BLaER1 treated with 17β-estradiol and CSF1 and Interleukin-3, amounts not matched to agents 10 nM and 100 nM (cell line): ENCODE results near the gene WDR82.

ENCODE experiments used
- H3K27ac ChIP-seq, 11 experiments: shearing (Covaris generic); formaldehyde crosslinking; 2 replicates each; pipeline ENCODE4 v1.8.1; 2022
- H3K27me3 ChIP-seq, 11 experiments: shearing (Covaris generic); formaldehyde crosslinking; 2 replicates each; pipeline ENCODE4 v1.8.1; 2022
- H3K36me3 ChIP-seq, 11 experiments: shearing (Covaris generic); formaldehyde crosslinking; 2 replicates each; pipeline ENCODE4 v1.8.1; 2022
- H3K4me1 ChIP-seq, 10 experiments: shearing (Covaris generic); formaldehyde crosslinking; 2 replicates each; pipeline ENCODE4 v1.8.1; 2022
- H3K4me2 ChIP-seq, 11 experiments: shearing (Covaris generic); formaldehyde crosslinking; 2 replicates each; pipeline ENCODE4 v1.8.1; 2022
- H3K4me3 ChIP-seq, 10 experiments: shearing (Covaris generic); formaldehyde crosslinking; 2 replicates each; pipeline ENCODE4 v1.8.1; 2022
- H3K9ac ChIP-seq, 11 experiments: shearing (Covaris generic); formaldehyde crosslinking; 2 replicates each; pipeline ENCODE4 v1.8.1; 2022
- H3K9me3 ChIP-seq, 11 experiments: shearing (Covaris generic); formaldehyde crosslinking; replicated peaks in 1 of 11; 2 replicates each; pipeline ENCODE4 v1.8.1; 2022
- H4K20me1 ChIP-seq, 11 experiments: shearing (Covaris generic); formaldehyde crosslinking; 2 replicates each; pipeline ENCODE4 v1.8.1; 2022
- Cebpa-rat ChIP-seq, 11 experiments: shearing (Covaris generic); IDR thresholded peaks; 2 replicates each; pipeline ENCODE4 v1.8.1; 2022

WDR82 gene, protein sequence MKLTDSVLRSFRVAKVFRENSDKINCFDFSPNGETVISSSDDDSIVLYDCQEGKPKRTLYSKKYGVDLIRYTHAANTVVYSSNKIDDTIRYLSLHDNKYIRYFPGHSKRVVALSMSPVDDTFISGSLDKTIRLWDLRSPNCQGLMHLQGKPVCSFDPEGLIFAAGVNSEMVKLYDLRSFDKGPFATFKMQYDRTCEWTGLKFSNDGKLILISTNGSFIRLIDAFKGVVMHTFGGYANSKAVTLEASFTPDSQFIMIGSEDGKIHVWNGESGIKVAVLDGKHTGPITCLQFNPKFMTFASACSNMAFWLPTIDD

DNA sequence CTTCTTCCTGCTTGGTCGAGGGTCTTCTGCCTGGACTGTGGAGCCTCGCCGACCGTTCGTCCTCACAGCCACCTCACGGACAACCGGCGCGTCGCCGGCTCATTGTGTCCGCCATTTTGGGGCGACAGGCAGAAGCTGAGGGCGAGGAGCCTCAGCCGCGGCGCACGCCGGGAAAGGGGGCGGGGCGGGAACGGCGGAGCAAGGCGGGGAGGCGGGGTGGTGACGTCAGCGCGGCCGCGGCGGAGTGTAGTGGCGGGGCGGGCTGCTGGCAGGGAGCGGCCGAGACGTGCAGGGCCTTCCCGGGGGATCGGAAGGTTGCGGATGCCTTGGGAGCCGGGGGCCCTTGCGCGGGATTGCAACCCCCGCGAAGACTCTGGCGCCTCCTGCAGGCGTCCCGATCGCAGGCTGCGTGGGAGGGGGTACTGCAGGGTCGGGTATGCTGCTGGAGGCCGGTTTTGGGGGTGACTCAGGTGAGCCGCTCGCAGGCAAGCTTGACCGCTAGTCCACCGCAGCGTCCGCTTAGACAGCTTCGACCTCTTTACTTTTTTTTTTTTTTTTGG lies at the start of gene WDR82:
WDR82 (minus strand) TSS at position 140 of the 560 bp plus-strand sequence. CDS start 288 bp downstream, outside the sequence.
- Histone ChIP-seq H3K4me2 (peak within 1 kb of the TSS; percentile 84 to 99 (median 97)), H3K9ac (peak within 1 kb of the TSS; percentile 98 to 100 (median 99)), H4K20me1 (peaks cover 38 to 44% (median 42%) of the 10 kb centered on the region in 11 experiments), H3K9me3 (no peaks in the 10 kb centered on the region), H3K36me3 (peaks cover 19 to 32% (median 27%) of the 10 kb centered on the region in 11 experiments), H3K4me3 (peak within 1 kb of the TSS; percentile 72 to 94 (median 82)), H3K27me3 (no peaks in the 10 kb centered on the region), H3K27ac (peak within 1 kb of the TSS; percentile 95 to 100 (median 99)), H3K4me1 (peaks cover 51 to 66% (median 58%) of the 10 kb centered on the region in 10 experiments)
- TF ChIP-seq Cebpa-rat (IDR thresholded peaks at IDR 0.05): no peak

GRCh38 chr3:52327486-52328290 lies 49.2 kb upstream of the WDR82 start:
- no peak overlapping the region for H3K27ac ChIP-seq
- H3K9me3 ChIP-seq: no peaks in the 10 kb centered on the region
- H3K4me3 ChIP-seq: no peak overlapping the region
- no peaks in the 10 kb centered on the region for H3K27me3 ChIP-seq
- TF ChIP-seq Cebpa-rat (IDR thresholded peaks at IDR 0.05): no peak
- H4K20me1 ChIP-seq: peaks cover 0 to 15% (median 0%) of the 10 kb centered on the region in 11 experiments; a peak in 2 of 22 replicates
- no peak overlapping the region for H3K4me2 ChIP-seq
- H3K36me3 ChIP-seq: peaks cover 0 to 35% (median 13%) of the 10 kb centered on the region in 11 experiments; a peak in 13 of 22 replicates
- no peak overlapping the region for H3K9ac ChIP-seq
- H3K4me1 ChIP-seq: peaks cover 0 to 10% (median 0%) of the 10 kb centered on the region in 10 experiments; a peak in 2 of 20 replicates

GRCh38 chr3:52326976-52327375 lies 48.5 kb upstream of the WDR82 start:
- Histone ChIP-seq H3K9me3 (no peaks in the 10 kb centered on the region), H3K27me3 (no peaks in the 10 kb centered on the region), H3K4me2 (no peak overlapping the region), H3K36me3 (peaks cover 0 to 28% (median 8%) of the 10 kb centered on the region in 11 experiments; a peak in 12 of 22 replicates), H4K20me1 (peaks cover 0 to 19% (median 0%) of the 10 kb centered on the region in 11 experiments; a peak in 2 of 22 replicates), H3K9ac (no peak overlapping the region), H3K4me3 (no peak overlapping the region), H3K27ac (no peak overlapping the region), H3K4me1 (peaks cover 0 to 10% (median 0%) of the 10 kb centered on the region in 10 experiments; a peak in 2 of 20 replicates)
- TF ChIP-seq Cebpa-rat (IDR thresholded peaks at IDR 0.05): no peak

DNA sequence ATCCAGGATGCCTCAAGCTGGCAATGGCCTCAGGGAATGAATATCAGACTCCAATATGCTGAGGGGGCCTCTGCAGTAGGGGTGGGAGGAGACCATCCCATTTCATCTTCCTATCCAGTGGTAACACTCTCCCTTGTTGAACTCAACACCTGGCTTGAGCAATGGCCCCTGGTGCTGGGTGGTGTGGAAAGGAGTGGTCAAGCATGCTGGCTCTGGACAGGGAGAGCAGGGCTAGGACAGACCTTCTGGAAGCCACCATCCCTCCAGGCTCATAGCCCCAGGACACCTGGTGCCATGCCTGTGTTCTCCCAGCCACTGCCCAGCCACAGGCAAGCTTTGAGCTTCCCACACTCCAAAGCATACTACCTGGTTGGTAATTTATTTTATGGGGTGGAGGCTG lies 47.2 kb upstream of the WDR82 start:
- Histone ChIP-seq H3K4me2 (no peak overlapping the region), H3K36me3 (peaks cover 0 to 19% (median 0%) of the 10 kb centered on the region in 11 experiments; a peak in 7 of 22 replicates)
- no peak for TF ChIP-seq Cebpa-rat (IDR thresholded peaks at IDR 0.05)

DNA sequence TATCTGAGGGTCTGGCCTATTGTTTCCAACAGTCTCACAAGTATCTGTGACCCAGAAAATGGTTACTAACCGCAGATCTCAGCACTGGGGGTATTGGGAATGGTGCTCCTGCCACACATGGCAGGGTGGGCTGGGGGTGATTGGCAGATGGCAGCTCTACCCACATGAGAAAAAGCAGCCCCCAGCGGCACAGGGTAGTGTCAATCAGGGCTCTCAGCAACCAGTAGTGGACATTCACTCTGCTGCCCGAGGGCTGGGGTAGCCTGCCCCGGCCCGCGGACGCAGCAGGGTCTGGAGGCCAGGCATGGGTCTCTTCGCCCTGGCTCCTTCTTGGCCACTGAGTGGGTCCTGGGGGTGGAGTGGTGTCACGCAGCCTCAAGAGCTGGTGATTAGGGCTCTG lies 46.2 kb upstream of the WDR82 start:
- Histone ChIP-seq H3K27me3 (no peaks in the 10 kb centered on the region), H4K20me1 (peaks cover 0 to 33% (median 0%) of the 10 kb centered on the region in 11 experiments; a peak in 2 of 22 replicates), H3K4me1 (peaks cover 0 to 10% (median 0%) of the 10 kb centered on the region in 10 experiments; a peak in 3 of 20 replicates), H3K4me2 (no peak overlapping the region), H3K4me3 (no peak overlapping the region), H3K36me3 (peaks cover 0 to 19% (median 0%) of the 10 kb centered on the region in 11 experiments; a peak in 6 of 22 replicates), H3K9ac (no peak overlapping the region), H3K9me3 (no peaks in the 10 kb centered on the region), H3K27ac (no peak overlapping the region)
- no peak for TF ChIP-seq Cebpa-rat (IDR thresholded peaks at IDR 0.05)

More for the DNA sequence above, 47.2 kb upstream of the WDR82 start:
- peaks cover 0 to 24% (median 0%) of the 10 kb centered on the region in 11 experiments; a peak in 1 of 22 replicates for H4K20me1 ChIP-seq
- no peak overlapping the region for H3K27ac ChIP-seq
- no peaks in the 10 kb centered on the region for H3K9me3 ChIP-seq
- no peaks in the 10 kb centered on the region for H3K27me3 ChIP-seq
- no peak overlapping the region for H3K4me3 ChIP-seq
- peaks cover 0 to 10% (median 0%) of the 10 kb centered on the region in 10 experiments; a peak in 2 of 20 replicates for H3K4me1 ChIP-seq
- H3K9ac ChIP-seq: no peak overlapping the region

- Histone ChIP-seq H3K36me3 (peaks cover 0 to 16% (median 0%) of the 10 kb centered on the region in 11 experiments; a peak in 6 of 22 replicates), H3K4me2 (0 out of 22 replicates have a peak overlapping the region, but pooled peaks of 1 of the 11 experiments have one; percentile 10), H3K27ac (peak overlapping the region in 1 of 11 experiments; percentile 4; a peak in 1 of 22 replicates), H4K20me1 (peaks cover 0 to 37% (median 0%) of the 10 kb centered on the region in 11 experiments; a peak in 3 of 22 replicates), H3K9ac (peak overlapping the region in 4 of 11 experiments; percentile 2 to 42 (median 9); a peak in 1 of 22 replicates), H3K4me1 (peaks cover 0 to 11% (median under 1%) of the 10 kb centered on the region in 10 experiments; a peak in 4 of 20 replicates), H3K27me3 (no peaks in the 10 kb centered on the region), H3K4me3 (no peak overlapping the region), H3K9me3 (no peaks in the 10 kb centered on the region)
- no peak for TF ChIP-seq Cebpa-rat (IDR thresholded peaks at IDR 0.05)
Observed at GRCh38 chr3:52323526-52324295, 45.3 kb upstream of the WDR82 start.

DNA sequence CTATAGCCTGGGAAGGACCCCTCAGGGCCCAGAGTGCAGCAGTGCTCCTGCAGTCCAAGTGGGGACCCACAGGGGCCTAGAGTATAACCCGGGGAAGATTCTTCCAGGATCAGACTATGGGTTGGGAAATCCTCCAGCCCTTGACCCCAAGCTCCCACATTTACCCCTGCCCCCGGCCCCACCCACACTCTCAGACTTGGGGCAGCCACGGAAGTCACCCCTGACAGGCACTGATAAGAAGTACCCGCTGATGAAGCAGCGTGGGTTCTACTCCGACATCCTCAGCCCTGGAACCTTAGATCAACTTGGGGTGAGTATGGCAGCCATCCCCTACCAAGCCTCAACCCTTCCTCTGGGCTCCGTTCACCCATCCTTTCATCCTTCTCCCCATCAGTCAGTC lies 44.0 kb upstream of the WDR82 start:
- no peak for TF ChIP-seq Cebpa-rat (IDR thresholded peaks at IDR 0.05)

DNA sequence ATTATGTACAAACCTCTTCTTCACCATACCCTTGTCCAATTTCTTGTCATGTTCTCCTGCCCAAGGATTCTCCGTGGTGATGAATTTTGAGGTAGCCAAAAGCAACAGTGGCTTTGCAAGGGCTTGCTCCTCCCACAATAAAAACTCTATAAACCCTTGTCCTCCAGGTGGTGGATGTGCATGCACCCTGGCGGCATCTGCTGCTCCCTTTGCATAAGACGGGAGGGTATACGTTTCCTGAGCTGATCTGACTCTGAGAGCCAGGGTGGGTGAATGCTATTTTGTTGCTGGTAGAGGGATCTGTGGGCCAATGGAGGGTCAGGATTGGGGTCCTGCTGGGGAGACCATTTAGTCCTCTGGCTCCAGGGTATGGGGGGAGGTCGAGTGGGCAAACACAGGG lies 43.0 kb upstream of the WDR82 start:
- H3K4me2 ChIP-seq: no peak overlapping the region
- H3K4me1 ChIP-seq: peaks cover 15 to 34% (median 20%) of the 10 kb centered on the region in 10 experiments
- H3K4me3 ChIP-seq: no peak overlapping the region
- no peaks in the 10 kb centered on the region for H3K9me3 ChIP-seq
- H3K27me3 ChIP-seq: 0 out of 22 replicates have a peak, but pooled peaks cover 0 to 7% (median 0%) of the 10 kb centered on the region in 11 experiments
- H3K36me3 ChIP-seq: peaks cover 0 to 4% (median 0%) of the 10 kb centered on the region in 11 experiments; a peak in 1 of 22 replicates
- no peak overlapping the region for H3K9ac ChIP-seq
- no peak for TF ChIP-seq Cebpa-rat (IDR thresholded peaks at IDR 0.05)
- peaks cover 0 to 53% (median 0%) of the 10 kb centered on the region in 11 experiments; a peak in 5 of 22 replicates for H4K20me1 ChIP-seq
- H3K27ac ChIP-seq: no peak overlapping the region

More for the DNA sequence above, 44.0 kb upstream of the WDR82 start:
- Histone ChIP-seq H3K4me3 (no peak overlapping the region), H3K4me1 (peaks cover 10 to 24% (median 12%) of the 10 kb centered on the region in 10 experiments), H3K27ac (no peak overlapping the region), H4K20me1 (peaks cover 0 to 45% (median 0%) of the 10 kb centered on the region in 11 experiments; a peak in 5 of 22 replicates), H3K9me3 (no peaks in the 10 kb centered on the region), H3K36me3 (peaks cover 0 to 8% (median 0%) of the 10 kb centered on the region in 11 experiments; a peak in 3 of 22 replicates), H3K4me2 (no peak overlapping the region), H3K9ac (no peak overlapping the region), H3K27me3 (0 out of 22 replicates have a peak, but pooled peaks cover 0 to 5% (median 0%) of the 10 kb centered on the region in 11 experiments)
